GM18858 (cell line): ENCODE measurements around the gene NFE2L2.
"Not testable (repeated sequence)": the region's sequence is repeated elsewhere in the genome, so short reads cannot be mapped to it uniquely, and the experiment has no call there.

ENCODE experiments used
- ATAC-seq: cut with Tn5 transposase; IDR thresholded peaks from one replicate; pipeline ENCODE4 v1.9.1; 2021; ENCODE audit not compliant: unreplicated experiment

NFE2L2 gene

GRCh38 chr2:177258059-177258458 is 6.5 kb downstream of the NFE2L2 start:
- no peak for ATAC-seq

GRCh38 chr2:177257471-177257870 is 7.1 kb downstream of the NFE2L2 start:
- no peak for ATAC-seq

GRCh38 chr2:177256695-177257094 is 7.8 kb downstream of the NFE2L2 start:
- ATAC-seq: no peak

GRCh38 chr2:177256026-177256425 is 8.5 kb downstream of the NFE2L2 start:
- ATAC-seq: no peak

GRCh38 chr2:177255227-177255601 is 9.3 kb downstream of the NFE2L2 start:
- ATAC-seq: no peak

GRCh38 chr2:177254433-177255226 is 9.9 kb downstream of the NFE2L2 start:
- ATAC-seq: no peak

GRCh38 chr2:177253704-177254103 is 10.8 kb downstream of the NFE2L2 start:
- no peak for ATAC-seq

- ATAC-seq: no peak
Observed at GRCh38 chr2:177252808-177253531, 11.6 kb downstream of the NFE2L2 start.

GRCh38 chr2:177251165-177251542 is 13.4 kb downstream of the NFE2L2 start:
- no peak for ATAC-seq

- ATAC-seq: no peak
Observed at GRCh38 chr2:177250461-177250860, 14.1 kb downstream of the NFE2L2 start.

- ATAC-seq: no peak
Observed at GRCh38 chr2:177249038-177249437, 15.5 kb downstream of the NFE2L2 start.

GRCh38 chr2:177247693-177248262 is 16.7 kb downstream of the NFE2L2 start:
- no peak for ATAC-seq

GRCh38 chr2:177246523-177247030 is 17.9 kb downstream of the NFE2L2 start:
- ATAC-seq: not testable (repeated sequence)

- no peak for ATAC-seq
Observed at GRCh38 chr2:177246000-177246399, 18.5 kb downstream of the NFE2L2 start.

GRCh38 chr2:177245010-177245422 is 19.5 kb downstream of the NFE2L2 start:
- no peak for ATAC-seq

- ATAC-seq: no peak
Observed at GRCh38 chr2:177244244-177244771, 20.2 kb downstream of the NFE2L2 start.

GRCh38 chr2:177243476-177243875 is 21.1 kb downstream of the NFE2L2 start:
- no peak for ATAC-seq

GRCh38 chr2:177243073-177243472 is 21.5 kb downstream of the NFE2L2 start:
- no peak for ATAC-seq

- no peak for ATAC-seq
Observed at GRCh38 chr2:177242121-177242987, 22.2 kb downstream of the NFE2L2 start.

GRCh38 chr2:177241711-177242120 is 22.8 kb downstream of the NFE2L2 start:
- ATAC-seq: no peak
